HG02884 (cell line): ENCODE results near the gene KANK2.
"Not testable (repeated sequence)": the region's sequence is repeated elsewhere in the genome, so short reads cannot be mapped to it uniquely, and the experiment has no call there.

Experiments used
- ATAC-seq: cut with Tn5 transposase; IDR thresholded peaks from one replicate; pipeline ENCODE4 v1.9.1; 2021; ENCODE audit warnings: mild to moderate bottlenecking, moderate library complexity; ENCODE audit not compliant: unreplicated experiment

KANK2 gene

GRCh38 chr19:11142528-11143171, 54.7 kb downstream of the KANK2 start:
- ATAC-seq = no peak

GRCh38 chr19:11141937-11142527, 55.3 kb downstream of the KANK2 start:
- ATAC-seq = no peak

- no peak for ATAC-seq
Observed at GRCh38 chr19:11140896-11141295, 56.4 kb downstream of the KANK2 start.

- not testable (repeated sequence) for ATAC-seq
Observed at GRCh38 chr19:11140023-11140538, 57.3 kb downstream of the KANK2 start.

GRCh38 chr19:11138601-11139300, 58.6 kb downstream of the KANK2 start:
- ATAC-seq = no peak

- ATAC-seq = no peak
Observed at GRCh38 chr19:11137542-11138384, 59.6 kb downstream of the KANK2 start.

- no peak for ATAC-seq
Observed at GRCh38 chr19:11136400-11137101, 60.8 kb downstream of the KANK2 start.

- no peak for ATAC-seq
Observed at GRCh38 chr19:11131471-11131870, 65.9 kb downstream of the KANK2 start.

- ATAC-seq = no peak
Observed at GRCh38 chr19:11130824-11131455, 66.4 kb downstream of the KANK2 start.

- ATAC-seq = no peak
Observed at GRCh38 chr19:11127905-11128304, 69.4 kb downstream of the KANK2 start.

GRCh38 chr19:11125994-11126685, 71.2 kb downstream of the KANK2 start:
- no peak for ATAC-seq

GRCh38 chr19:11124157-11124556, 73.2 kb downstream of the KANK2 start:
- not testable (repeated sequence) for ATAC-seq

GRCh38 chr19:11123114-11123513, 74.2 kb downstream of the KANK2 start:
- ATAC-seq = no peak

GRCh38 chr19:11121963-11122362, 75.4 kb downstream of the KANK2 start:
- ATAC-seq = not testable (repeated sequence)

- no peak for ATAC-seq
Observed at GRCh38 chr19:11116507-11116906, 80.8 kb downstream of the KANK2 start.

GRCh38 chr19:11115895-11116446, 81.4 kb downstream of the KANK2 start:
- no peak for ATAC-seq

- ATAC-seq = no peak
Observed at GRCh38 chr19:11115042-11115441, 82.3 kb downstream of the KANK2 start.
